HCT116 (cell line): ENCODE measurements around the gene DCHS2.

ENCODE experiments used
- POLR2AphosphoS5 ChIP-seq: IDR thresholded peaks from 2 replicates; pipeline ENCODE4 v1.6.1; 2011; ENCODE audit warnings: mild to moderate bottlenecking, low read depth, low read length, moderate library complexity
- RAD21 ChIP-seq: IDR thresholded peaks from 2 replicates; pipeline ENCODE4 v1.6.1; 2012; ENCODE audit warnings: low read depth, mild to moderate bottlenecking

DNA sequence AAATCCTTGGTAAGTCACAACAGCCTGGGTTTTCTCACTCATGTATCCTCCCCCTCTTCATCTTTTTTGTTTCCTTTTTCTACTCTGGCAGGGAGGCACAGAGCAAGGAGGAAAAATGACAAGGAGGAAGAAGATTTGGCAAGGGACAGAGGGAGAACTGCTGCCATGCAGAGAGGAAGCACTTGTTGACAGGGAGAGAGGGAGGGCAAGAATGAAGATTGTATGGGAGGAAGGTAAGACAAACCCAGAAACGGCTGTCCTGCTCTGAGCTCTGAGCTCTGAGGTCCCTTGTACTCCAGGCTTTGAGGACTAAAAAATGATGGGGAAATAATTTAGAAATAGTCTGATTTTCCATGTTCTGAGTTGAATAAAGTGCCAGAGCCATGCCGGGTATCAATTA is 123.9 kb downstream of the DCHS2 start:
- TF ChIP-seq RAD21 = no peak
- no peak for TF ChIP-seq POLR2AphosphoS5
